Neutrophil (primary cell): ENCODE measurements around the gene GRIK4.

Experiments
- H3K27ac ChIP-seq: fragments of 200-600 bp; sonication (generic); 2 replicates; pipeline ENCODE4 v1.5.1; 2016; ENCODE audit warnings: mild to moderate bottlenecking, moderate library complexity
- H3K27me3 ChIP-seq: fragments of 200-600 bp; sonication (generic); 2 replicates; pipeline ENCODE4 v1.6.0; 2016; ENCODE audit warnings: mild to moderate bottlenecking
- H3K36me3 ChIP-seq: fragments of 200-600 bp; sonication (generic); 2 replicates; pipeline ENCODE4 v1.5.1; 2017
- H3K4me1 ChIP-seq, 2 experiments: fragments of 200-600 bp in 1 of 2; sonication (generic) in 1 of 2; 1 replicate in 1 of 2; 2 replicates in 1 of 2; pipeline versions ENCODE4 v1.5.1 to v1.6.1; 2013 to 2016; ENCODE audit warnings: low read depth in 1 of 2, low read length in 1 of 2, mild to moderate bottlenecking in 1 of 2, moderate library complexity in 1 of 2; ENCODE audit not compliant: control insufficient read depth in 1 of 2, insufficient read depth in 1 of 2
- H3K4me3 ChIP-seq, 2 experiments: fragments of 200-600 bp in 1 of 2; sonication (generic) in 1 of 2; 1 replicate in 1 of 2; 2 replicates in 1 of 2; pipeline ENCODE4 v1.5.1; 2013 to 2016; ENCODE audit warnings: low read depth in 1 of 2, low read length in 1 of 2, mild to moderate bottlenecking in 1 of 2, moderate library complexity in 1 of 2
- H3K9me3 ChIP-seq: fragments of 200-600 bp; sonication (generic); 2 replicates; pipeline ENCODE4 v1.5.1; 2016
- CTCF ChIP-seq: fragments of 200-600 bp; sonication (generic); IDR thresholded peaks from 2 replicates; pipeline ENCODE4 v1.5.1; 2016; ENCODE audit warnings: antibody characterized with exemption

GRIK4 gene

DNA sequence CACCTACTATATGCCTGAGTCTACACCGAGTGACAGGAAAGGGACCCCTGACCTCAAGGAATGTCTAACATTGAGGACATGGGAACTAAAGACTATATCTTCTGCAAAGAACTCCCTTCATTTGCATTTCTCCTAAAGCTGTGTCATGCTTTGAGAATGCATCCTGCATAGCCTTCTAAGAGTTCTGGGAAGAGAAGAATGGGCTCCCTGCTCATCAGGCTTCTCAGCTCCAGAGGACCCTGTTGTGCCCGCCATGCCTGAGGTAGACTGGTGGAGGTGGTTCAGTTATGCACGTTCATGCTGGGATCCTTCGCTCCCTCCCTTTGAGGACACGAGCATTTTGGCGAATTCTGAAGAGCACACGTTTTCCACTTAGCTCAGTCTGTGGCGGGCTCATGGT is 63.3 kb downstream of the GRIK4 start:
- no peak overlapping the region for H3K4me3 ChIP-seq

DNA sequence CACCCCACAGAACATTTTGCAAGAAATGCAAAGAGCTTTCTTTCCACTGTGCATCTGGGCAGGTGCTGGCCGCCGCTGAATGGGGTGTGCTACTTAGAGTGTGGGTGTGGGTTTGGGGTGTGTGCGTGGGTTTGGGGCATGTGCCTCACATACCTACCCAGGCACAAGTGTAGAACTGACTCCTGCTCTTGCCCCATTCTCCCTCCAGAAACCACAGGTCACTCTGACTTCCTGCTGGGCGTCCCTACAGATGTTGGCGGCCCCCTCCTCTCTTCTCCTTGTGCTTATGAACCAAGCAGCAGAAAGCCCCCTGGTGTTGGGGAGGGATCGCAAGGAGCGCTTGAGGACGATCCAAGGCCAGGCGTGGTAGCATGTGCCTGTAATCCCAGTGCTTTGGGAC is 63.9 kb downstream of the GRIK4 start:
- Histone ChIP-seq H3K36me3 (no peaks in the 10 kb centered on the region), H3K4me1 (no peaks in the 10 kb centered on the region), H3K4me3 (no peak overlapping the region), H3K9me3 (no peaks in the 10 kb centered on the region), H3K27me3 (peaks cover 12% of the 10 kb centered on the region), H3K27ac (no peak overlapping the region)
- TF ChIP-seq CTCF, result no peak

More for the DNA sequence above, 63.3 kb downstream of the GRIK4 start:
- no peak for TF ChIP-seq CTCF
- Histone ChIP-seq H3K36me3 (no peaks in the 10 kb centered on the region), H3K9me3 (no peaks in the 10 kb centered on the region), H3K27ac (no peak overlapping the region), H3K4me1 (no peaks in the 10 kb centered on the region), H3K27me3 (peaks cover 18% of the 10 kb centered on the region)

- Histone ChIP-seq H3K27me3 (peaks cover 12% of the 10 kb centered on the region), H3K27ac (no peak overlapping the region), H3K4me1 (peaks cover 0 to 3% of the 10 kb centered on the region in 2 experiments), H3K4me3 (no peak overlapping the region), H3K9me3 (no peaks in the 10 kb centered on the region), H3K36me3 (no peaks in the 10 kb centered on the region)
- no peak for TF ChIP-seq CTCF
Measured at GRCh38 chr11:120576606-120577005, 65.1 kb downstream of the GRIK4 start.

DNA sequence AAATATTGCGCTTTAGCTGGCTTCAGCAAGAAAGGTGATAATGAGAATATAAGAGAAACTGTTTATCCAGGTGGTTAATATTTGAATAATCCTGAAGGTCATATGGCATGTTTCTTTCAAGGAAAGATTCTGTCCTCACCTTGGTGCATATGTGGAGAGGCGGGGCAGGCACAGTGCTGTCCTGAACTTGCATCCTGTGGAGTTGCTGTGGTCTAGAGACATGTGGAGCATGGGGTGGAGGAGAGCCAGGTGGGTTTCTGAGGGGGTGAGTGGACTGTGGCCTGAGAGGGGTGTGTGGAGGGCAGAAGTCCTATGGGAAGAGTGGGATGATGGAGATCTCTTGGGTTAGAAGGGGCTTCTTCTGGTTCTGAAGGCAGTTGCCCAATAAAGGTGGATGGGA is 65.5 kb downstream of the GRIK4 start:
- no peaks in the 10 kb centered on the region for H3K9me3 ChIP-seq
- H3K4me1 ChIP-seq, result peaks cover 0 to 6% of the 10 kb centered on the region in 2 experiments
- peaks cover 12% of the 10 kb centered on the region for H3K27me3 ChIP-seq
- H3K4me3 ChIP-seq, result no peak overlapping the region
- no peaks in the 10 kb centered on the region for H3K36me3 ChIP-seq
- no peak for TF ChIP-seq CTCF
- H3K27ac ChIP-seq, result no peak overlapping the region

DNA sequence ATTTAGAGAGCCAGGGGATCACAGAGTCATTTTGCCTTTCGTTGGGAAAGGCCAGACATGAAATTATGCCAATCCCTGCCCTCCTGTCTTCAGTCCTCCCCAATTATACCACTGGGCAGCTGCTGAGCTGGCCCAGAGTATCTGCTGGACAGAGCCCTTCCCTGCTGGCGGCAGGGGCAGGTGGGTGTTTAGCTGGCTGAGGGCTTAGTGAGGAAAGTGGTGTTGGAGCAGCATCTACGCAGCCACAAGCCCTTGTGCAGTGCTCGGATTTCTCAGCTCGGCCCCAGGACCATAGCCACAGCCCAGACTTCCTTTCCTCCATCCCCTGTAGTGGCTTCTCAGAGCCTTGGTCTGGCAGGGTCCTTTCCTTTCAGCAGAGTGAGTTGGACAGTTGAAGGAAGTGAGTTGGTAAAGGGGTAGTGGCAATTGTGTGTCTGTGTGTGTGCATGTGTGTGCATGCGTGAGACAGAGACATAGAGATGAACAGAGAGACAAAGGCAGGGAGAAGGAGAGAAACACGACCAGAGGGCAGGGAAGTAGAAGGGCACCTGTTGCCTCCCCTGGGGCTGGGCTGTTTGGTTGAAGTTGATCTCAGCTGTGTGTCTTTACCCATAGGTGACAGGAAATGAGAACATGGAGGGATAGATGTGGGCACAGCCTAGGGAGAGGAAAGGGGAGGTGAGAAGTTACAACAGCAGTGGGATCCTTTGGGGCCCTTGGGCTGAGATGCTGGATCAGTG is 66.2 kb downstream of the GRIK4 start:
- Histone ChIP-seq H3K9me3 (no peaks in the 10 kb centered on the region), H3K36me3 (no peaks in the 10 kb centered on the region), H3K4me3 (no peak overlapping the region), H3K4me1 (peaks cover 0 to 6% of the 10 kb centered on the region in 2 experiments), H3K27ac (no peak overlapping the region), H3K27me3 (peaks cover 12% of the 10 kb centered on the region)
- TF ChIP-seq CTCF, result no peak
